Measurements from ENCODE around the gene CLDN22. TPM values are rescaled to one million over a fixed set of nuclear protein-coding genes. Genes with fewer than 3 reads are reported as not detected.

The CLDN22 gene
- total RNA-seq, 6 donors from 2014 or later = 1.8 TPM; not detected in 5

GRCh38 chr4:183347566-183347965, 27.5 kb upstream of the CLDN22 start:
- no peaks in the 10 kb centered on the region for H3K9me3 ChIP-seq
- WGBS, 2 donors = 90% methylated on average over 4 of the region's 4 CpGs
- H3K27me3 ChIP-seq = no peaks in the 10 kb centered on the region
- peaks cover 0 to 7% (median 3%) of the 10 kb centered on the region in 4 donors for H3K4me1 ChIP-seq
- TF ChIP-seq EP300 (IDR thresholded peaks at IDR 0.05) (no peak), POLR2A (IDR thresholded peaks at IDR 0.05) (no peak), POLR2AphosphoS5 (IDR thresholded peaks at IDR 0.05) (no peak)
- TF ChIP-seq, protein P1, sequence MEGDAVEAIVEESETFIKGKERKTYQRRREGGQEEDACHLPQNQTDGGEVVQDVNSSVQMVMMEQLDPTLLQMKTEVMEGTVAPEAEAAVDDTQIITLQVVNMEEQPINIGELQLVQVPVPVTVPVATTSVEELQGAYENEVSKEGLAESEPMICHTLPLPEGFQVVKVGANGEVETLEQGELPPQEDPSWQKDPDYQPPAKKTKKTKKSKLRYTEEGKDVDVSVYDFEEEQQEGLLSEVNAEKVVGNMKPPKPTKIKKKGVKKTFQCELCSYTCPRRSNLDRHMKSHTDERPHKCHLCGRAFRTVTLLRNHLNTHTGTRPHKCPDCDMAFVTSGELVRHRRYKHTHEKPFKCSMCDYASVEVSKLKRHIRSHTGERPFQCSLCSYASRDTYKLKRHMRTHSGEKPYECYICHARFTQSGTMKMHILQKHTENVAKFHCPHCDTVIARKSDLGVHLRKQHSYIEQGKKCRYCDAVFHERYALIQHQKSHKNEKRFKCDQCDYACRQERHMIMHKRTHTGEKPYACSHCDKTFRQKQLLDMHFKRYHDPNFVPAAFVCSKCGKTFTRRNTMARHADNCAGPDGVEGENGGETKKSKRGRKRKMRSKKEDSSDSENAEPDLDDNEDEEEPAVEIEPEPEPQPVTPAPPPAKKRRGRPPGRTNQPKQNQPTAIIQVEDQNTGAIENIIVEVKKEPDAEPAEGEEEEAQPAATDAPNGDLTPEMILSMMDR (IDR thresholded peaks at IDR 0.05) = no peak
- DNase-seq = no peak
- no peaks in the 10 kb centered on the region for H3K36me3 ChIP-seq
- H3K27ac ChIP-seq = no peak overlapping the region
- ATAC-seq (ENCODE audit: low FRiP score in 2 of 2) = no peak
- no peak overlapping the region for H3K4me3 ChIP-seq

GRCh38 chr4:183347146-183347545, 27.1 kb upstream of the CLDN22 start:
- WGBS, 2 donors = 91 to 96% methylated on average over 8 of the region's 8 CpGs
- H3K4me1 ChIP-seq = peaks cover 0 to 9% (median 3%) of the 10 kb centered on the region in 4 donors
- no peak overlapping the region for H3K27ac ChIP-seq
- no peaks in the 10 kb centered on the region for H3K36me3 ChIP-seq
- no peaks in the 10 kb centered on the region for H3K27me3 ChIP-seq
- TF ChIP-seq POLR2AphosphoS5 (IDR thresholded peaks at IDR 0.05) (no peak), EP300 (IDR thresholded peaks at IDR 0.05) (no peak), POLR2A (IDR thresholded peaks at IDR 0.05) (no peak)
- TF ChIP-seq, protein P1 (IDR thresholded peaks at IDR 0.05) = no peak
- H3K9me3 ChIP-seq = no peaks in the 10 kb centered on the region
- DNase-seq (no peak), ATAC-seq (ENCODE audit: low FRiP score in 2 of 2) (no peak)
- no peak overlapping the region for H3K4me3 ChIP-seq

- DNase-seq = no peak
- WGBS, 2 donors = 89 to 94% methylated on average over 3 to 4 of the region's 4 CpGs
These were observed 25.2 kb upstream of the CLDN22 start for GRCh38 chr4:183345261-183345660.

DNA sequence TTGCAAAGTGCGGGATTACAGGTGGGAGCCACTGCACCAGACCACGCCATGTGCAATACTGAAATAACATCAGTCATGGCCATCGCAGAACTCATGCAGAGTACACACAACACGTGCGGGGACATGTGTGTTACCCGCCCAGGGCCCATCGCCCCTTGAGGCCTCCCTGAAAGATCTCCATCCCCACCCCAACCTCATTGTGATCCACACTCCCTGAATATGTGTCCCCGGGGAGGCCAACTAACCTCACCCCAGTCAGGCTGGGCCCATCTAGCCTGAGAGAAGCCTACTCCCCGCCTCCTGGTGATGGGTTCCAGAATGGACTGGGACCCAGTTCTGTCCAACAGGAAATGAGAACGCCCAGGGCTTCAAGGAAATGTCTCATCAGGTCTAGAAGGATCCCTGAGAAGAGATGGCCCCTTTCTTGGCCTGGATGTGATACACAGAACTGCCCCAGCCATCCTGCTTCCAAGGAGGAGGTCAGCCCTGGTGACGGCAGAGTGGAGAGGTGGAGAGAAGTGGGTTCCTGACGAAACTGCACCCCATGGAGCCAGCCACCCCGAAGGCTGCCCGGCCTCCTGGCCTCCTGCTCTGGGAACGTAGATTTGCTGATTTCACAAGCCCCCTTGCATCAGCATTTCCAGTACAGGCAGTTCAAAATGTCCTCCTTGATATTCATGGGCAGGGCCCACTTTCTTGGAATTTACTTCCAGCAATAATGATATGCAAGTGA, 24.6 kb upstream of the CLDN22 start:
- peaks cover 0 to 9% (median 3%) of the 10 kb centered on the region in 4 donors for H3K4me1 ChIP-seq
- no peak for DNase-seq
- 92 to 94% methylated on average over 12 to 15 of the region's 15 CpGs for WGBS, 2 donors
- H3K27me3 ChIP-seq = no peaks in the 10 kb centered on the region
- H3K36me3 ChIP-seq = no peaks in the 10 kb centered on the region
- H3K27ac ChIP-seq = no peak overlapping the region
- ATAC-seq (ENCODE audit: low FRiP score in 2 of 2) = no peak
- TF ChIP-seq POLR2A (IDR thresholded peaks at IDR 0.05) (no peak), POLR2AphosphoS5 (IDR thresholded peaks at IDR 0.05) (no peak), EP300 (IDR thresholded peaks at IDR 0.05) (no peak)
- TF ChIP-seq, protein P1 (IDR thresholded peaks at IDR 0.05) = no peak
- no peaks in the 10 kb centered on the region for H3K9me3 ChIP-seq
- no peak overlapping the region for H3K4me3 ChIP-seq

More at GRCh38 chr4:183345261-183345660, 25.2 kb upstream of the CLDN22 start:
- no peak for TF ChIP-seq POLR2A (IDR thresholded peaks at IDR 0.05)
- no peak for TF ChIP-seq POLR2AphosphoS5 (IDR thresholded peaks at IDR 0.05)
- TF ChIP-seq, protein P1 (IDR thresholded peaks at IDR 0.05) = no peak
- no peak overlapping the region for H3K27ac ChIP-seq
- H3K9me3 ChIP-seq = no peaks in the 10 kb centered on the region
- no peaks in the 10 kb centered on the region for H3K27me3 ChIP-seq
- H3K4me3 ChIP-seq = no peak overlapping the region
- H3K36me3 ChIP-seq = no peaks in the 10 kb centered on the region
- ATAC-seq (ENCODE audit: low FRiP score in 2 of 2) = no peak
- peaks cover 0 to 9% (median 3%) of the 10 kb centered on the region in 4 donors for H3K4me1 ChIP-seq

- no peaks in the 10 kb centered on the region for H3K36me3 ChIP-seq
- H3K9me3 ChIP-seq = no peaks in the 10 kb centered on the region
- H3K27me3 ChIP-seq = no peaks in the 10 kb centered on the region
- 93 to 97% methylated on average over 7 of the region's 7 CpGs for whole genome bisulfite sequencing, 2 donors
- H3K27ac ChIP-seq = no peak overlapping the region
- H3K4me3 ChIP-seq = no peak overlapping the region
- peaks cover 0 to 9% (median 3%) of the 10 kb centered on the region in 4 donors for H3K4me1 ChIP-seq
- ATAC-seq (ENCODE audit: low FRiP score in 2 of 2) = no peak
- peak in 1 of 2 donors; percentile 33 for DNase-seq
- TF ChIP-seq, protein P1 (IDR thresholded peaks at IDR 0.05) = no peak
- TF ChIP-seq POLR2AphosphoS5 (IDR thresholded peaks at IDR 0.05) (no peak), POLR2A (IDR thresholded peaks at IDR 0.05) (no peak), EP300 (IDR thresholded peaks at IDR 0.05) (no peak)
These were observed 23.7 kb upstream of the CLDN22 start for GRCh38 chr4:183343730-183344129.

Data from upper lobe of left lung (tissue), 6 donors.